ENCODE results near the gene TCEAL9.

GRCh38 chrX:103362474-103362873, 6.2 kb downstream of the TCEAL9 start:
- TF ChIP-seq, protein P1, sequence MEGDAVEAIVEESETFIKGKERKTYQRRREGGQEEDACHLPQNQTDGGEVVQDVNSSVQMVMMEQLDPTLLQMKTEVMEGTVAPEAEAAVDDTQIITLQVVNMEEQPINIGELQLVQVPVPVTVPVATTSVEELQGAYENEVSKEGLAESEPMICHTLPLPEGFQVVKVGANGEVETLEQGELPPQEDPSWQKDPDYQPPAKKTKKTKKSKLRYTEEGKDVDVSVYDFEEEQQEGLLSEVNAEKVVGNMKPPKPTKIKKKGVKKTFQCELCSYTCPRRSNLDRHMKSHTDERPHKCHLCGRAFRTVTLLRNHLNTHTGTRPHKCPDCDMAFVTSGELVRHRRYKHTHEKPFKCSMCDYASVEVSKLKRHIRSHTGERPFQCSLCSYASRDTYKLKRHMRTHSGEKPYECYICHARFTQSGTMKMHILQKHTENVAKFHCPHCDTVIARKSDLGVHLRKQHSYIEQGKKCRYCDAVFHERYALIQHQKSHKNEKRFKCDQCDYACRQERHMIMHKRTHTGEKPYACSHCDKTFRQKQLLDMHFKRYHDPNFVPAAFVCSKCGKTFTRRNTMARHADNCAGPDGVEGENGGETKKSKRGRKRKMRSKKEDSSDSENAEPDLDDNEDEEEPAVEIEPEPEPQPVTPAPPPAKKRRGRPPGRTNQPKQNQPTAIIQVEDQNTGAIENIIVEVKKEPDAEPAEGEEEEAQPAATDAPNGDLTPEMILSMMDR (IDR thresholded peaks at IDR 0.05; ENCODE audit: control extremely low read depth in 1 of 3, insufficient read depth in 1 of 3, low read depth in 1 of 3, low read length in 3 of 3) = no peak
- no peak for TF ChIP-seq KDM5A (IDR thresholded peaks at IDR 0.05; ENCODE audit: low read length)
- no peak for TF ChIP-seq CHD2 (IDR thresholded peaks at IDR 0.05; ENCODE audit: low read length)
- TF ChIP-seq HDAC6 (IDR thresholded peaks at IDR 0.05; ENCODE audit: low read depth, low read length) = no peak
- no peak for TF ChIP-seq TAF1 (IDR thresholded peaks at IDR 0.05; ENCODE audit: low read depth, low read length)
- TF ChIP-seq, protein P2, sequence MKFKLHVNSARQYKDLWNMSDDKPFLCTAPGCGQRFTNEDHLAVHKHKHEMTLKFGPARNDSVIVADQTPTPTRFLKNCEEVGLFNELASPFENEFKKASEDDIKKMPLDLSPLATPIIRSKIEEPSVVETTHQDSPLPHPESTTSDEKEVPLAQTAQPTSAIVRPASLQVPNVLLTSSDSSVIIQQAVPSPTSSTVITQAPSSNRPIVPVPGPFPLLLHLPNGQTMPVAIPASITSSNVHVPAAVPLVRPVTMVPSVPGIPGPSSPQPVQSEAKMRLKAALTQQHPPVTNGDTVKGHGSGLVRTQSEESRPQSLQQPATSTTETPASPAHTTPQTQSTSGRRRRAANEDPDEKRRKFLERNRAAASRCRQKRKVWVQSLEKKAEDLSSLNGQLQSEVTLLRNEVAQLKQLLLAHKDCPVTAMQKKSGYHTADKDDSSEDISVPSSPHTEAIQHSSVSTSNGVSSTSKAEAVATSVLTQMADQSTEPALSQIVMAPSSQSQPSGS (IDR thresholded peaks at IDR 0.05; ENCODE audit: low read length) = no peak
- no peak for TF ChIP-seq RNF2 (IDR thresholded peaks at IDR 0.05; ENCODE audit: borderline replicate concordance, low read depth, low read length, missing control alignments, poor library complexity, severe bottlenecking)
